HepG2 (cell line): ENCODE measurements around the gene ADD2. TPM values are rescaled to one million over a fixed set of nuclear protein-coding genes. Genes with fewer than 3 reads are reported as not detected.

Experiments
- ATAC-seq: fragments of 200-7000 bp; cut with Tn5 transposase; 3 replicates; pipeline ENCODE4 v1.9.1; 2020; ENCODE audit warnings: mild to moderate bottlenecking, moderate library complexity
- BruUV-seq: library from RNA; stranded (reverse); fragments of 400-500 nt; replicated peaks from 2 replicates; lab custom pipeline; 2021; lab: Mats Ljungman, UMichigan
- CTCF ChIA-PET: fragments of 300-600 bp; formaldehyde crosslinking; extraction: SDS; loops from one replicate; lab custom pipeline; 2021; ENCODE audit warnings: low total read pairs, inconsistent platforms, low intra/inter-chr PET ratio; lab: Yijun Ruan, JAX
- POLR2A ChIA-PET: fragments of 350-600 bp; sonication (Branson Sonifier 250); formaldehyde crosslinking; loops from one replicate; lab custom pipeline; 2020; ENCODE audit warnings: antibody characterized with exemption, inconsistent platforms; lab: Yijun Ruan, JAX
- DNase-seq: peaks from one replicate; pipeline ENCODE4 v3.0.0-alpha.2; 2015; ENCODE audit warnings: low spot score
- FAIRE-seq: peaks from 3 replicates; lab custom pipeline; 2011; peaks lifted over from hg19 to GRCh38; lab: Jason Lieb, UNC
- H2AFZ ChIP-seq: one replicate; pipeline ENCODE4 v1.6.1; 2011; ENCODE audit warnings: low read length, inconsistent platforms
- H3K27ac ChIP-seq: fragments of 300-600 bp; 3 replicates; pipeline ENCODE4 v1.8.0; 2011; ENCODE audit warnings: mixed run types, mild to moderate bottlenecking, mixed read lengths, low read length, inconsistent platforms; ENCODE audit not compliant: insufficient read depth; ENCODE audit errors: extremely low read length
- H3K27me3 ChIP-seq, 2 experiments: fragments of 200-600 bp in 1 of 2; 2 replicates in 1 of 2; 3 replicates in 1 of 2; pipeline versions ENCODE4 v1.6.0 to v1.8.0; 2011; ENCODE audit warnings: low read length in 2 of 2, mild to moderate bottlenecking in 2 of 2, moderate library complexity in 2 of 2, inconsistent platforms in 1 of 2; ENCODE audit not compliant: insufficient read depth in 2 of 2, control insufficient read depth in 1 of 2
- H3K36me3 ChIP-seq, 2 experiments: fragments of 200-600 bp in 1 of 2; replicated peaks in 1 of 2; 2 replicates in 1 of 2; 3 replicates in 1 of 2; pipeline versions ENCODE4 v1.5.1 to v1.8.0; 2011; ENCODE audit warnings: low read length in 2 of 2, inconsistent platforms in 1 of 2; ENCODE audit not compliant: insufficient read depth in 2 of 2, control insufficient read depth in 1 of 2
- H3K4me1 ChIP-seq: 2 replicates; pipeline ENCODE4 v1.5.1; 2012; ENCODE audit warnings: low read length, inconsistent platforms; ENCODE audit not compliant: insufficient read depth
- H3K4me2 ChIP-seq: 2 replicates; pipeline ENCODE4 v1.6.0; 2011; ENCODE audit warnings: low read depth, low read length, inconsistent platforms
- H3K4me3 ChIP-seq, 3 experiments: fragments of 200-600 bp in 1 of 3; sonication (generic), shearing (Covaris generic) in 1 of 3; replicated peaks in 1 of 3; 2 replicates each; pipeline ENCODE4 v1.5.1; 2011 to 2016; ENCODE audit warnings: low read length in 3 of 3, inconsistent platforms in 2 of 3, low read depth in 2 of 3, mild to moderate bottlenecking in 2 of 3, control low read depth in 1 of 3, mixed read lengths in 1 of 3; ENCODE audit not compliant: insufficient read depth in 1 of 3
- H3K79me2 ChIP-seq: one replicate; pipeline ENCODE4 v1.6.1; 2011; ENCODE audit warnings: low read length, inconsistent platforms; ENCODE audit not compliant: insufficient read depth
- H3K9ac ChIP-seq: 2 replicates; pipeline ENCODE4 v1.6.0; 2011; ENCODE audit warnings: mild to moderate bottlenecking, low read depth, low read length, inconsistent platforms; ENCODE audit not compliant: insufficient read depth
- H3K9me3 ChIP-seq: 2 replicates; pipeline ENCODE4 v1.5.1; 2012; ENCODE audit warnings: mild to moderate bottlenecking, low read length
- H4K20me1 ChIP-seq: 2 replicates; pipeline ENCODE4 v1.6.0; 2011; ENCODE audit warnings: inconsistent platforms, mild to moderate bottlenecking, low read length, moderate library complexity; ENCODE audit not compliant: insufficient read depth
- ARHGAP35 ChIP-seq: sonication (generic); formaldehyde crosslinking; IDR thresholded peaks from 2 replicates; pipeline ENCODE4 v1.9.0; 2022; ENCODE audit warnings: mild to moderate bottlenecking, inconsistent platforms, moderate library complexity, missing genetic modification reagents, borderline replicate concordance
- ARNTL ChIP-seq: sonication (generic); formaldehyde crosslinking; IDR thresholded peaks from 2 replicates; pipeline ENCODE4 v1.4.0; 2020; ENCODE audit warnings: mild to moderate bottlenecking, missing genetic modification reagents
- MAFF ChIP-seq: IDR thresholded peaks from 2 replicates; pipeline ENCODE4 v1.6.1; 2011; ENCODE audit warnings: low read depth, low read length, improper control_type of control experiment
- MAFK ChIP-seq, 2 experiments: IDR thresholded peaks in 1 of 2; conservative IDR thresholded peaks in 1 of 2; 2 replicates each; pipeline ENCODE4 v1.6.1; 2011; ENCODE audit warnings: improper control_type of control experiment in 2 of 2, low read length in 2 of 2
- NKX3-1 ChIP-seq: sonication (generic); formaldehyde crosslinking; IDR thresholded peaks from 2 replicates; pipeline ENCODE4 v1.5.0; 2020; ENCODE audit warnings: missing genetic modification reagents
- NONO ChIP-seq, 2 experiments: fragments of 450-650 bp in 1 of 2; sonication (generic) in 1 of 2; formaldehyde crosslinking in 1 of 2; IDR thresholded peaks in 1 of 2; conservative IDR thresholded peaks in 1 of 2; 2 replicates each; pipeline versions ENCODE4 v1.6.1 to v1.8.0; 2017 to 2022; ENCODE audit warnings: mild to moderate bottlenecking in 1 of 2, missing genetic modification reagents in 1 of 2, moderate library complexity in 1 of 2
- ZNF317 ChIP-seq: sonication (generic); formaldehyde crosslinking; IDR thresholded peaks from 2 replicates; pipeline ENCODE4 v1.5.0; 2020; ENCODE audit warnings: mild to moderate bottlenecking, missing genetic modification reagents
- WGBS: methylation state at CpG from one replicate; pipeline ENCODE4 v1.1.6; 2017; ENCODE audit warnings: low lambda C conversion rate; 5-methylcytosine and 5-hydroxymethylcytosine counted together
- in situ Hi-C: cut with HindIII; loops from 2 replicates; pipeline ENCODE4 v1.10.0; 2017; ENCODE audit warnings: low pct_unique_long_range_greater_than_20kb; ENCODE audit not compliant: extremely low pct_ligation_motif_present
- intact Hi-C: fragments of 100-400 bp; cut with micrococcal nuclease; formaldehyde crosslinking; loops from one replicate; pipeline ENCODE4 v1.10.0; 2022; ENCODE audit not compliant: unreplicated experiment
- polyA plus RNA-seq, 8 experiments: library from polyadenylated mRNA; depleted of rRNA in 3 of 8; stranded (reverse) in 7 of 8; unstranded in 1 of 8; fragments of >200 nt; fragmentation: Illumina TruSeq in 4 of 8; extraction: Trizol in 4 of 8; gene quantifications; 2 replicates each; pipeline versions ENCODE4 v1.2.1 to v1.2.3, GENCODE V29; 2011 to 2016; ENCODE audit warnings: low read depth in 4 of 8, missing spikeins in 1 of 8, mixed read lengths in 1 of 8; ENCODE audit not compliant: insufficient read depth in 1 of 8
- total RNA-seq, 5 experiments: library from RNA; depleted of rRNA; stranded (reverse); fragments of >200 nt; fragmentation: Illumina TruSeq; extraction: Trizol; gene quantifications; 2 replicates each; pipeline ENCODE4 v1.2.3, GENCODE V29; 2016; ENCODE audit warnings: low read depth in 1 of 5

Gene ADD2
- total and polyA plus RNA-seq, 2 of the 13 experiments (the other 11 are each of a cell fraction or from before 2014, with no cell fraction given) = 0.05 to 0.13 TPM

DNA sequence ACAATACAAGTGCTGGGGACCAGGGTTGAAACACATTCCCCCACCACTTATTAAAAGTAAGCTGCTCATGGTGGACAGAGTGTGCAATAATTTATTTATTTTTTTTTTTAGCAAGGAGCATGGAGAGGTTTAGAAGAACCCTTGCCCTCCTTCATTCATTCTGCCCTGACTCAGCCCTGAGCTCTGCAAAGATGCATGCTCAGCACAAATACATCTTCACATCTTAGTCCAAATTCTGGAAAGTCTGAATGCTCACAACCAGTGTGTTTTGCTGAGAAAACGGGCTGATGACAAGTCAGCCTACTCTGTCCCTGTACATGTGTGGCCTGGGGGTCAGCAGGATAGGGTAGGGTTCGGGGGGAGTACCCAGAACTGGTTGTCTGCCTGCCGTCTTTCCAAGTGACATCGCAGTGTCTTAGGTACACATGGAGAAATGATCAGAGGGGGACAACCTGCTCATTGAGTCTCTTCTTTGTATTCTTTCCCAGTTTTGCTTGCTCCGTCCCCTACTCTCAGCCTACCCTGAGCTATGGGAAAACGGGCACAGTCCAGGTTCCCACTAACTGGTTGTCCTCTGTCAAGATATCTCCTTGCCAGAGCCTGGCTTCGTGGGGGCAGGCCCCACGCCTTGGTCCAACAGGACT, 76.4 kb downstream of the ADD2 start:
- no peaks in the 10 kb centered on the region for H3K79me2 ChIP-seq
- H3K27me3 ChIP-seq = peaks cover 6 to 64% of the 10 kb centered on the region in 2 experiments; a peak in 3 of 5 replicates
- no peaks in the 10 kb centered on the region for H4K20me1 ChIP-seq
- peak; percentile 83 for TF ChIP-seq MAFF
- TF ChIP-seq NONO (IDR thresholded peaks at IDR 0.05) = no peak
- no peak for TF ChIP-seq NONO (CRISPR knock-in tag; conservative IDR thresholded peaks at IDR 0.05)
- TF ChIP-seq MAFK (conservative IDR thresholded peaks at IDR 0.05 in 1 of 2, IDR thresholded peaks at IDR 0.05 in 1 of 2; ENCODE audit: low read length in 2 of 2) = peak; percentile 86 to 90
- POLR2A ChIA-PET = no interaction called here
- intact Hi-C loops = no loop called here
- CTCF ChIA-PET = no interaction called here
- H3K4me1 ChIP-seq = peaks cover 4% of the 10 kb centered on the region; the same call in 1 of the 2 replicates
- no peaks in the 10 kb centered on the region for H3K9me3 ChIP-seq
- no peak for DNase-seq
- BruUV-seq = no TSS peak
- H3K9ac ChIP-seq = no peak overlapping the region
- WGBS = 23% methylated on average over 8 of the region's 8 CpGs
- no peak overlapping the region for H3K27ac ChIP-seq
- in situ Hi-C loops = no loop called here
- no peak overlapping the region for H3K4me2 ChIP-seq
- H2AFZ ChIP-seq = no peak overlapping the region
- no peaks in the 10 kb centered on the region for H3K36me3 ChIP-seq
- no peak overlapping the region for H3K4me3 ChIP-seq
- no peak for FAIRE-seq
- ATAC-seq = no peak

DNA sequence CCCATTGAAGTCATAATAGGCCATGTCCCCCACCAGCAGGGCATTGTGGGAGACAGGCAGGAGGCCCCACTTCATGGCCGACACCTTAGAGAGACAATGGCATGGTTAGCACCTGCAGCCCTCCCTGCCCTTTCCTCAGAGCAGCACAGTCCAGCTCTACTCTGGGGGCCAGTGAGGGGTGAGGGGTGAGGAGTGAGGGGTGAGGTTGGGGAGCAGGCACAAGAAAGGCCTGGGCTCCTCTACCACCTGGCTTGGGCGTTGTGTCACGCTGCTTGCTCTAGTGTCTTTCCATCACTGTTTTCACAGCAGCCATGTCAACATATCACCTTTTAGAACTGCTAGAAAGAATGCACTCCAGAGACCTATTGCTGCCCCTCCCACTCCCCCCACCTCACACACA, 77.2 kb downstream of the ADD2 start:
- ChIA-PET POLR2A (no interaction called here), CTCF (no interaction called here)
- FAIRE-seq (no peak), DNase-seq (no peak)
- H3K79me2 ChIP-seq = no peaks in the 10 kb centered on the region
- BruUV-seq = no TSS peak
- TF ChIP-seq ARHGAP35 (no peak), NKX3-1 (CRISPR knock-in tag) (no peak), ZNF317 (CRISPR knock-in tag) (no peak), ARNTL (no peak)
- TF ChIP-seq, all 625 proteins: peak for 0
- in situ Hi-C loops = no loop called here
- no peaks in the 10 kb centered on the region for H4K20me1 ChIP-seq
- no peaks in the 10 kb centered on the region for H3K9me3 ChIP-seq
- no peak overlapping the region for H3K27ac ChIP-seq
- intact Hi-C loops = no loop called here
- H3K36me3 ChIP-seq = no peaks in the 10 kb centered on the region
- H3K4me2 ChIP-seq = no peak overlapping the region
- no peak overlapping the region for H3K4me3 ChIP-seq
- no peak overlapping the region for H3K9ac ChIP-seq
- ATAC-seq = no peak
- H2AFZ ChIP-seq = no peak overlapping the region
- peaks cover 4% of the 10 kb centered on the region; the same call in 1 of the 2 replicates for H3K4me1 ChIP-seq
- peaks cover 6 to 56% of the 10 kb centered on the region in 2 experiments; a peak in 3 of 5 replicates for H3K27me3 ChIP-seq
- 15% methylated on average over 3 of the region's 3 CpGs for WGBS
